NCI-H1048 (cell line): ENCODE data around the gene SGPL1.

Experiments used
- DNase-seq: peaks from one replicate; lab custom pipeline; 2025; lab: John Stamatoyannopoulos, UW

The SGPL1 gene

DNA sequence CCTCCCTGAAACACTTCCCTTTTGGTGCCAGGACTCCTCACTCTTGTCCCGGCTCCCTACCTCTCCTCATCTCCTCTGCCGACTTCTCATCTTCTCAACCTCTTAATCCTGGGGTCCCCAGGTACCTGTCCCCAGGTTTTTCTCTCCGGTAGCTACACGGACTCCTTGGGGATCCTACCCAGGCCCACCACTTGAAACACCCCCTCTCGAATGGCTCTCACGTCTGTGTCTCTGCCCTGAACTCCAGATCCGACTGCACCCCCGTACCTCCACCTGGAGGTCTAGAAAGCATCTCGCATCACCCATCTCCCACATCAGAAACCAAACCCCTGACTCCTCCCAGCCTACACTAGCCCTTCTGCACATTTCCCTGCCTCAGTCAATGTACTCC lies 35.4 kb upstream of the SGPL1 start:
- no peak for DNase-seq

DNA sequence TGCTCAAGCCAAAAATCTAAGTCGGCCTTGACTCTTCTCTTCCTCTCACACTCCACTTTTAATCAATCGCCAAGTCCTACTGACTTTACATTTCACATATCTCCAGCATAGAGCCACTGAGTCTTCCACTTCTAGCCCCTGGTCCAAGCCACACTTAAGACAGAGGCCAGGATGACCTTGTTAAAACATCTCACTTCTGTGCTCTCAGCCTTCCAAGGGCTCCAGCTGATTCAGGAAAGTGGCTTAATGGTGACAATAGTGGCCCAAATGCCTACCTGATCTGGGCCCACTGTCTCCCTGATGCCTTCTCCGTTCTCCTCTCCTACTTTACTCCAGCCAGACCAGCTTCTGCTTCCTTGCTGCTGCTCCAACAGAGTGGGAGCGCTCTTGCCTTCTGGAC lies 35.0 kb upstream of the SGPL1 start:
- DNase-seq, result no peak

DNA sequence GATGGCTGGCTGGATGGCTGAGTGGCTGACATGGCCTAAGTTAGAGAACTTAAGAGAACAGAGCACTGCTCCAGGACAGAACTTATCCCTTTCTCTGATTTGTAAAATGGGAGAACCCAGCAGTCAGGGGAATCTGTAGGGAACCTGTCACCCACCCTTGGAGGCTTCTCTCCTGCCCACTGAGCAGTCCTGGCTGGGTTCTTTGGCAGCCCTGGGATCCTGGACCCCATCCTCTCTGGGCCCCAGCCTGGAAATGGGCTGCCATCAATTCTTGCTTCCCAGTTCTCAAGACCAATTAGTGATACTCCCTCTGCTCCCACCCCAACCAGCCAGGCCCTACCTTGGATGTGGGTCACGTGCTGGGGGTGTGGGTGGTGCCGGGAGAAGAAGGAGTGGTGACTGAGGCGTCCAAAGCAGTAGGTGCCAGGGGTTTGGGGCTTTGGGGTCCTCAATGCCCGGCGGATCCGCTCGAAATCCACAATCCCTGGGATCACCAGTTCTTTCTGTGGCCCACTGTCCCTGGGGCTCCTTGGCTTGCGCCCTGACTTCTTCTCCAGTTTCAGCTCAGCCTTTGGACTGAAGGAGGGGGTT lies 34.2 kb upstream of the SGPL1 start:
- DNase-seq, result no peak

DNA sequence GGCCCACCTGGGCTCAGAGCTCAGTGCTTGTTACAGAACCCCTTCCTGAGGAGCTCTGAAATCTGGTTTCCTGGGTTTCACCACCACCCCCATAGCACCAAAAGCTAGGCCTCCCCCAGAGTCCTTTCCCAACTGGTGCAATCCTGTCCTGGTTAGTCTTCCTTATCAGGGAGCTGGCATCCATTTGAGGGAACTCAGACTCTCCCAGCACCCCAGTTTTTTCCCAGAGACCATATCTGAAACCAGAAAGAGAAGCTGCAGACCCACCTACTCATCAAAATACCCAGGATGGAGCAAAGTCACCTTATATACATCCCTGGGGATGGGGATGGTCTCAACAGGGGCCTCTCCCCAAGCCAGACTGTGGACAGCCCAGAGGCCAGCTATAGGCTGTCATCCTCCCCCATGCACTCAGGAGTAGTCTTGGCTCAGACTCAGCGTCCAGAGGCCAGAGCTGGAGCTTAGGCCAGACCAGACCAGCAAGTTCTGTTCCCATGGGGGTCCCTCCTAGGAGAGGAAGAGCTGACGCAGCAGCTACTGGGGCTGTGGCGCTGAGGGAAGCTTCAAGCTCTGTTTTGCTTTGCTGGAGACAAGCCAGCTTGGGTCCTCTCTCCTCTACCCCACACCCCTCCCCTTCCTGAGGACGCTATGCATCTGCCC lies 33.5 kb upstream of the SGPL1 start:
- no peak for DNase-seq

DNA sequence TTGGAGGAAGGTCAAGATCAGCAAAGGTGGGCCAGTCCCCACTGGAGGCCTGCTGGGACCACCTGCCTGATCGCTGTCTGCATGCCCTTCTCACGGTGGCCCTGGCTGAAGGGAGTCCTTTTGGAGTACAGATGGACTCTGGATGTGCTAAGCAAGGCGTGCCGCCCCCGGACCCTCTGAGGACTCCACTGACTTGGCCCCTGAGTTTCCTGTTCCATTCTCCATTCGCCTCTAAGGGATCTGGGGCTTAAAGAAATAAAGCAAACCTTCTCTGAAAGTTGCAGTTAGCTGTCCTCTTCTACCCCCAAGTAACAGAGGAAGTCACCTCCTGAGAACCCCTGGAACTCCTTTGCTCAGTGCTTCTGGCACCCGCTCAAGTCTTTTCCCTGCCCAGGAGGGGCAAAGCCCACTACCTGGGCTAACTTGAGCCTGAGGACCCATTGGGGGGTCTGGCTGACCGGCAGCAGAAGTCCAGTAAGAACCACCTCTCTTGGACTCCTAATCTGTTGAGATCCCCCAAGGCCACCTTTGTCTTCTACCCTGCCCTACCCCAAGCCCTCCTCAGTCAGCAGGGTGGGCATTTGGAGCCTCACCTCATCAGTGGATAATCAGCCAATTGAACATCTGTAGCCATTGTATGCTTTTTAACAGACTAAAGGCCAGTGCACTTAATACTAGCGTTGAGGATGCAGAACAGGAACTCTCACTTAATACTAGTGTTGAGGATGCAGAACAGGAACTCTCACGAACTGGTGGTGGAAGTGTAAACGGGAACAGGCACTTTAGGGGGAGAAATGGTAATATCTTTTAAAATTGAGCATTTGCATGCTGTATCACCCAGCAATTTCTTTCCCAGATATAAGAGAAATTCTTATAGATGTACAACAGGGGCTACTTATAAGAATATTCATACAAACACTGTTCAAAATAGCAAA lies 32.7 kb upstream of the SGPL1 start:
- DNase-seq, result no peak

DNA sequence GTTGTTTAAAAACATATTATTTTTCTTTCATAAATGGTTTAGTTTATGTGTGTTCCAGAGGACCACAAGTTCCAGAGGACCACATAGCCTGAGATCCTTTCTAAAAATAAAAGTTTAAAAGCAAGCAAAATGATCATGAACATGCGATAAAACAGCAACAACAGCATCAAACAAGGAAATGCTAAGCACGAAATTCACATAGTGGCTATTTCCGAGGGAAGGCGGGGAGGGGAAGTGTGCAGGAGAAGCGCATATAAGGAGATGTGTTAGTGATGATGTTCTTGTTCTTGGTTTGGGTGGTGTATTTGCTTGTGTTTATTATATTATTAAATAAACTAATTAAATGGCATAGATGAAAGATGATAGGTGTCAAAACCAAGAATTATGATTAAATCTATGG lies 31.7 kb upstream of the SGPL1 start:
- no peak for DNase-seq

DNA sequence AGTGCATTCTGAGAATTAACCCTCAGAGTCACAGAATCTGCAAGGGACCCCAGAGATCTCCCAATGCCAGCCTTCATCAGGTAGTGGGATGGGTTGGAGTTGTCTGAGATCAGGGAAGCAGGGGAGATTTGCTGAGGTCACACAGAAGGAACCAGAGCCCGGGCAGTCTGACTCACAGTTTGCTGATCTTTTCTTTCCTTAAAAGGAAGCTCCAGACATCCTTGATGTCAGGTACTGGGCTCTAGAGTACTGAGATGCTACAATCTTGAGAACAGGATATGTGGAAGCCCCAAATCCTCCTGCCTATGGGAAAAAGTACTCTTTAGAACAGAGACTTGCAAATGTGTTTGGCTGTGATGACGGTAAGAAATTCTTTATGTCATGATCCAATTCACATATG lies 31.3 kb upstream of the SGPL1 start:
- no peak for DNase-seq

DNA sequence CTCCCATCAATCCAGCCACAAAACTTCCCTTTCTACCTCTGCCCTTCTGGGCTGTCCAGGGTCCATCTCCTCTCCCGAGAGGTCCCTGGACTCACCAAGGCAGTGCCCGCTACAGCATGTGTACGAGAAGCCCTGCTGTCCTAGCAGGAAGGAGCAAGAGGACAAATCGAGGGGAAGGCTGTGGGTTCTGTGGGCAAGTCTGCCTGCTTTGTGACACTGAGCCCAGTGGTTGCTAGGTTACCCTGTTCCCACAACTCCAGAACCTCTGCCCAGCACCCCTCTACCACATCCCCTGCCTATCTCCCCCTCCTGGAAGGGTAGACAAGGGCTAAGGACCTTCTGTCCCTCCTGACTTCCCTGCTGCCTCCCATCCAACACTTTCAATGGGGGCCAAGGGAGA lies 30.6 kb upstream of the SGPL1 start, which contains the start of gene TBATA:
TBATA (minus strand) TSS at position 188 of the 400 bp plus-strand sequence. CDS start 1,998 bp downstream, outside the sequence.
- no peak for DNase-seq

DNA sequence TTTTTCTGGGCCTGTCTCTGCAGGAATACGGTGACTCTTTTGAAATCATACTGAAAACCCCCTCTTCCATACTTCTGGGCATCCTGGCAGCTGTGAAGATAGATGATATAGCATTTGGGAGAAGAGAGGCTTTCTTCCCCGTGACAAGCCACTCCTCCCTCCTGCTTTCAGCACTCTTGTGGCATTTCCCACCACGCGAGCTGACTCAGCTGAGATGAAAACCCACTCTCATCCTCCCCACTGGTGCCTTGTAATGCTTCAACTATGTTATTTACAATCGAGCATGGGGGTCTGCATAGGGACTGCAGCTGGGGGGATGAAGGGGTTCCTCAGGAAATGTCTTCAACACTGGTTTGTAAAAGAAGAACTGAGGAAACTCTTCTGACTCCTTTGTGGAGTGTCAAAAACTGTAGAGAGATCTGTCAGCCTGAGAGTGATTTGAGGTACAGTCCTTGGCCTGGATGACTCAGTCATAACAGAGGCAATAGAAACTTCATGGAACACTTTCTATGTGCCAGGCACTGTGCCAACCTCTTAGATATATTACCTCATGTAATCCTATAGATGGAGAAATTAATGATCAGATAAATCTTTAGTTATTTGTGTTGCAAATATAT lies 28.8 kb upstream of the SGPL1 start:
- DNase-seq, result no peak

DNA sequence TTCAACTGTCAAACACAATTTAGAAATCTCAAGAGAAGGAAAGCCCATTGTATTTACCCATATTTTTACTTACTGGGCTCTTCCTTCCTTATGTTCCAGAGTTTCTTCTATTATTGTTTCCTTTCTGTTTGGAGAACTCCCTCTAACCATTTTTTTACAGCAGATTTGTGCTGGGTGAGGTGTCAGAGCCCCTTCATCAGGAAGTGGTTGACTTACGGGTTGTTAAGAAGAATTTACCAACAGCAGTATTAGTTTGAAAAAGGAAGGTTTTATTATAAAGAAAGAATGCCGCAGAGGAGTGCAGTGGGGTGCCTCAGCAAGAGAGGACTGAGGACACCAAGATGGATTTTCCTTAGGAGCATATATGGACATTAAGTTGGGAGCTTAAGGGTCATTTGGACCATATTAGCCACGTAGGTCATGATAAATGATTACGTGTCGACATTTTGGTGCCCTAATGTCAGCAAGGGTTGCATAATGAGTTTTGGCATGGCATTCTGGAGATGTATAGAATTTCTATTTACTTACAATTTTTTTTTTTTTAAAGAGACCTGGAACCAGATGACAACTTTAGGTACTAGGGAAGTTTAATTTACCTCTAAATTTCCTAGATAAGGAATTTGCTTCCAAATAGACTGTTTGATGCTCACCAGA lies 24.2 kb upstream of the SGPL1 start:
- no peak for DNase-seq

DNA sequence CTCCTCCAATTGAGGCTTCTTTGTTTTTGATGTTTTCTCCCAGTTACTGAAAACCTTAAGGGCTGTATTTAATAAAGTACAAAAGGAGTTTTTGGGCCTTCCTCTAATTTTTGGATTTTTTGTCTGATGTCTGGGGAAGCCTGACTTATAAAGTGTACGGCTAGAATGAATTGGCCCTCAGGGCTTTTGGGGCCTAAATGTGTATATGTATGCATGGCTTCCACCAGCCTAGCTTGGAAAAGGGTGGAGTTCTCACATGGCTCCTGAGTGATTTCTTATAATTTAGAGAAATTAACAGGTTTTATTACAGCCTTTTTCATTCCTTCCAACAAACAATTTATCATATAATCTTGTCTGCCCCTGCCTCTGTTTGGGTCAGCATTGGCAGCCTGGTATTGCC lies 20.1 kb upstream of the SGPL1 start:
- DNase-seq, result no peak

DNA sequence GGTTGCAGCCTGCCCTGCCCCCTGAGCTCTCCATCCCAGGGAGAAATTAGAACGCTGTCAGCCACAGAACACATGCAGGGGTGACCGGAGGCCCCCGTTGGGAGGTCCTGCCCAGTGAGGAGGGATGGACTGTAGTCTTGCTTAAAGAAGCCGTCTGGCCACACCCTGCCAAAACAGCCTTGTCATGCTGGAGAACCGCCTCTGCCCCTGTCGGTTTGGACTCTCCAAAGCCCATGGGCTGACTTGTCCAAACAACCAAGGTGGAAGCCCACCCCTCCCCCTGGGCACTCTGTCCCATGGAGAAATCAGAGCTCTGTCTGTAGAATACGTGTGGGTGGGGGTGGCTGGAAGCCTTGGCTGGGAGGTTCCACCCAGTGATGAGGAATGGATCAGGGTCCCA lies 17.9 kb upstream of the SGPL1 start:
- no peak for DNase-seq

DNA sequence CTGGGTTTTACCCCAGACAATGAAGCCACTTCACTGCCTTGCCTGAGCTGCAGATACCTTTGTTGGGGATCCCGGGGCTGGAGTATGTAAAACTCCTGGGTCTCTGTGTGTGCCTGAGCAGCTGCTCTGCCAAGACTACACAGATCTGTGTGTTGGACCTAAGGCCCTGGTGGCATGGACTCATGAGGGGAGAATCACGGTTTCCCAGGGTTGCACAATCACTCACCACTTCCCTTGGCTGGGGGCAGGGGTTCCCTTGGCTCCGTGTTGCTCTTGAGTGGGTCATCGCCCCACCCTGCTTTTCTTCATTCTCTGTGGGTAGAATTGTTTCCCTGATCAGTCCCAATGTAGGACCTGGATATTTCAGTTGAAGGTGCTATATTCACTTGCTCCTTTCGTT lies 16.6 kb upstream of the SGPL1 start:
- no peak for DNase-seq

DNA sequence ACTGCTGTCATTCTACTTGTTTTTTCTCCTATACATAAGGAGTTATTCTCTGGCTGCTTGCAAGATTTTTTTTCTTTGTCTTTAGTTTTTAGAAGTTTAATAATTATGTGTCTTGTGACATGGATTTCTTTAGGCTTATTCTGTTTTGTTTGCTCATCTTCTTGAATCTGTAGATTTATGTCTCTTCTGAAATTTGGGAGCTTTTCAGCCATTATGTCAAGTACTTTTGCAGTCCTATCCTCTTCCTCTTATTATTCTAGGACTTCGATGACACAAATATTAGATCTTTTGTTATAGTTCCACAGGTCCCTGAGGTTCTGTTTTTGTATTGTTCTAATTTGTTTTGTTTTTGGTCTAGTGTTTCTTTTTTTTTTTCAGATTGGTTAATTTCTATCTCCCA lies 13.9 kb upstream of the SGPL1 start:
- DNase-seq, result no peak

DNA sequence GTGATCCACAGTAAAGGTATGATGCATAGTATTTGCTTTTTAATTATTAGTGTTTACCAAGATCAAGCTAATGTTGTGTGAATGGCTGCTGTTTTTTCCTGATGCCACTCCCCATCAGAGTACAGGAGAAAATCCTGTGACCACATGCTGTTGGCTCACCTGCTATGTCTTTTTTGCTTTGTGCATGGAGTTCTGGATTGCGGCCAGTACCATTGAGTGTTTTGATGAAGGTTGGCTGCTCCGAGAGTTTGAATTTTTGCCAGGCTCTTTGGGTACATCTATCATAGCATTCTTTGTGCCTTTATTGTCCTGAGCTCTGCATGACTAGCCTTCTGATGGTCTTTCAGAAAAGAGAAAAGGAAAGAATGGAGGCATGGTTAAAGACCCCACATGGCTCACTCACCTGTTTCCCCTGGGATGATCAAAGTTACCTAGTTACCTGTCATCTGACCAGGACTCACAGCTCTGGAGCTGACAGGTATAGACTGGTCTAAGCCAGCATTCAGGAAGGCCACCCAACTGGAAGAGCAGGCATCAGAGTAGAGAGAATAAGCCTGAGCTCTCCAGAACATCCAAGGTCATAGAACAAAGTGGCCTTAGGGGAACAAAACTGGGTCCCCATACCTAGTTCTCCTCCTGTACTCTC lies 11.8 kb upstream of the SGPL1 start:
- DNase-seq, result no peak

DNA sequence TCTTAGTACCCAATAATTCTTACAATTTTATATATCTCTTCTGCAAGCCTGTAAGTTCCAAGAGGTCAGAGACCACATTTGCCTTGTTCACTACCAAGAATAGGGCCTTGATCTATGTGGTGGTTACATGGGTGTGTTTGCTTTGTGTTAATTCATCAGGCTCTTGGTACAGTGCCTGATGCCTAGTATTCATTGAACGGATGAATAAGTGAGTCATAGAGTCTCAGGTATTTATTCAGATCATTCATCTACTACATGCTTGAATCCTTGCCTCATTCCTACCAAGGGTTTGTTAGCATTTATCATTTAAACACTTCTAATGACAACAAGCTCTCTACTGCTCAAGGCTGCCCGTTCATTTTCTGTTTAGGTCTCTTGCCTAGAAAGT lies 11.3 kb upstream of the SGPL1 start:
- DNase-seq, result no peak

DNA sequence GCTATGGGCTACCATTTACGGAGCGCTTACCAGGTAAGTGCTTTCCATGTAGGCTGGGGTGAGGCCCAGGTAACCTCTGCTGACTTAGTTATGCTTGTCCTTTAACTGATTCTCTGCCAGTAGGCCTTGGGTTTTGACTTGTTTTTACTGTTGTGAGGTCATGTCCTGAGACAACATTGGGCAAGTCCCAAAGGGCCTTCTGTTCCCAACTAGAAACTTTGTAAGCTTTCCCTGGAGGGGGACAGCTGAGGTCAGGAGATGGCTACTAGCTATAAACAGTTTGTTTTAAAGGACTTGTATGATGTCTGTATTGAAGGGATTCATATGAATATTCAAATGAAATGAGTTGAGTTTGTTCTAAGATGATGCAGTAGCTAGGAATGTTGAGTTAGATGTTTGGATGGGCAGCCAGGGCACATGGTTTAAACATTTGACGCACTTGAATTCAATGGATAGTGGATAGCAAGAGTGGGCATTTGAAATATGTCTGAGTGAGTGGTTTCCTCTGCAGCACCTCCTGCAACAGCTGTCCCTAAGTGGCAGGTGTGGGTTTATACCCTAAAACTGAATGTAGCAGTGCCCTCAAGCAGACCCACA lies 10.0 kb upstream of the SGPL1 start:
- no peak for DNase-seq

DNA sequence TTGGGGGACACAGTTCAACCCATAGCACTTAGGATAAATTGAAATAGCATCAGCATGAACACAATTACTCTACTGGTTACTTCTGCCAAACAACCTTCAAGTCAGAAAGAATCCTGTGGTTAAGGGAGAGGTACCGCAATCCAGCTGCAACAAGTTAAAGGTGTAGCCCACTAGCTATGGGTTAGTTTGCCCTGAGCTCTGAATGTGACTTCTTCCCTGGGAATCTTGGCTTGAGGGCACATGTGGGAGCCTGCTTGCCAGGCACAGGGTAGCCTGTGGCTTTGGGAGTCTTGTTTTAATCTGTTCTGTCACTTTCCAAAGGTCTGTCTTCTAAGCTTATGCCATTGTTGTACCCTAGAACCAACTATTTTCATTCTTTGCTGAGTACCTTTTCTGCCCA lies 8.9 kb upstream of the SGPL1 start:
- DNase-seq, result no peak

DNA sequence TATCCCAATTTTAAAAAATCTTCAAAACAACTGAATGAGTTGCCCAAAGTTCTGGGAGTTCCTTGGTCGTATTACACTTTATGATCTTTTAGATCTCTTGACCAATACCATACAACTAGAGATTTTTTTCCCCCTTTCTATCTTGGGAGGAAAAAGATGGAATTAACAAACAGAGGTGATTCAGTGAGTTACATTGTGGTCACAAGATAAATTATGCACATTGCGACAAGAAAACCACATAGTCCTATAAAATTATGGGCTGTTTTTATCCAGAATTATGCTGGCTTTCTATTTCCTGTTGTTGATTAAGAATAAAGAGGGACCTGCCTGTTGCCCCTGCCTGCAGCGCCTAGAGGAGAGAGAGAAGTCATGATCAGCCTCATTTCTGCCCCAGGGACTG lies 8.2 kb upstream of the SGPL1 start:
- DNase-seq, result no peak

DNA sequence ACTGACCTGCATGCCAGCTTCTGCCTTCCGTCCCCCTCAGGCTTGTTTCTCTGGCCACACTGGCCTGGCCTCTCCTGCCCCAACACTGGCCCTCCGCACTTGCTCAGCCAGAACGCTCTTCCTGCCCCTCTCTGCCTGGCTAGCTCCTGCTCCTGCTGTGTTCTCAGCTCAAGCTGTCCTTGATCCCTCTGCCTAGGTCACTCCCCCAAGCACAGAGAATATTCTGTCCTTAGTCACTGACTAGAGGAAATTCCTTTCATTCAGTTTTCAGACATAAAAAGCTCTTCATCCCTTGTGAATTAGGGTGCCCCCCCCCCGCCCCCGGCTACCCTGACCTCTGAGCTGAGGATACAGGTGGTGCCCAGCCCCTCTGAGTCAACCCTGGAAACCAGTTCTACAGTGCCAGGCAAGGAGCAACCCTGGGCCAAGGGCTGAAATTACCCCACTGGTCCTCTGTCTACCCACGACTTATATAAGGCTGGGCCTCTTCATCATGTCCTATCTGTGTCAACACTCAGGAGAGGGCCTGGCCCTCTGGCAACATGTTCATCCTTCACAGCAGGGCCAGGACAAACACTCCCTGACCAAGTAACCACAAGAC lies 6.6 kb upstream of the SGPL1 start:
- DNase-seq, result no peak

DNA sequence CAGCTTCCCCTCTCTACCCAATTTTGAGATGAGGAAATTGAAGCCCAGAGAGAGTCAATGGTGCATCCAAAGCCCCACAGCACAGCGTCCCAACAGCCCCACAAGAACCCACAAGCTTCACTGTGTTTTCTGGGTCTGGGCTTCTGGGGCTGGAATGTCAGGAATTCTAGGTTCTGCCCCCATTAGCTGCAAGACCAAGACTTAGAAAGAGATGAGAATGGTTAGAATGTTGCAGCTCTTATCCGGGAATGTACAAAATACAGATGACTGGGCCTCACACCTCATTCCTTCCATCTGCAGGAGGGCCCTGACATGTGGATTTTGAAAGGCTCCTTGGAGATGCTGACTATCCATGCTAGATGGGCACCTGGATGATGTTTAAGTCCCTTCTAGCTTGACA lies 6.0 kb upstream of the SGPL1 start:
- DNase-seq, result no peak
